Kidney epithelial cell (primary cell): ENCODE data around the gene DPY19L1. TPM values are rescaled to one million over a fixed set of nuclear protein-coding genes. Genes with fewer than 3 reads are reported as not detected.
"Not testable (repeated sequence)": the region's sequence is repeated elsewhere in the genome, so short reads cannot be mapped to it uniquely, and the experiment has no call there.

Experiments used
- DNase-seq: peaks from one replicate; pipeline ENCODE4 v3.0.0-alpha.2; 2010; ENCODE audit warnings: low read depth
- H3K27me3 ChIP-seq: 2 replicates; pipeline ENCODE4 v1.6.0; 2011; ENCODE audit warnings: low read length; ENCODE audit not compliant: control insufficient read depth, insufficient read depth
- H3K36me3 ChIP-seq: 2 replicates; pipeline ENCODE4 v1.5.1; 2011; ENCODE audit warnings: low read length; ENCODE audit not compliant: control insufficient read depth, insufficient read depth
- H3K4me3 ChIP-seq: 2 replicates; pipeline ENCODE4 v1.5.1; 2011; ENCODE audit warnings: low read depth, mild to moderate bottlenecking, control low read depth, low read length
- total RNA-seq: library from RNA; depleted of rRNA; stranded (reverse); fragments of >200 nt; gene quantifications from 2 replicates; pipeline ENCODE4 v1.2.3, GENCODE V29; 2015
- TF ChIP-seq, protein P1 (sequence below): IDR thresholded peaks from 2 replicates; pipeline ENCODE4 v1.5.1; 2011; ENCODE audit warnings: mild to moderate bottlenecking, moderate library complexity, low read length, control low read depth, inconsistent platforms; ENCODE audit not compliant: insufficient read depth, poor library complexity, severe bottlenecking

Gene DPY19L1
- total RNA-seq, 1 donor from 2014 or later = 64.3 TPM

DNA sequence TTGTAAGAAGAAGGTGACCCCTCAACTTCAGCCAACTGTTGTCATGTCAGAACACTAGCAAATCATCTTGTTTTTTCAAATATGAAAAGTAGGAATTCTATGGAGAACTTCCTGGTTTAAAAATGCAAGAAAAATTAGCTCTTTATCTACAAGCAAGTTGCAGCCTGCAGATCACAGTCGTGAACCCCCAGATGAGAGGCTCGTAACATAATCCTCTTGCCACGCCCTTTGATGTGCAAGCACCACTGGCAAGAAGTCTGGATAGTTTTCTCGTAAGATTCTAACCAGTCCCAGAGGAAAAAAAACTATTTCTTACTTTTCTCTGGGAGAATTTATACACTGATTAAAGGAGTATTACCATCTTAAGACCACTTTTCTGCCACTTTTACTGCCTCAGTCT lies 132.3 kb downstream of the DPY19L1 start:
- TF ChIP-seq, protein P1, sequence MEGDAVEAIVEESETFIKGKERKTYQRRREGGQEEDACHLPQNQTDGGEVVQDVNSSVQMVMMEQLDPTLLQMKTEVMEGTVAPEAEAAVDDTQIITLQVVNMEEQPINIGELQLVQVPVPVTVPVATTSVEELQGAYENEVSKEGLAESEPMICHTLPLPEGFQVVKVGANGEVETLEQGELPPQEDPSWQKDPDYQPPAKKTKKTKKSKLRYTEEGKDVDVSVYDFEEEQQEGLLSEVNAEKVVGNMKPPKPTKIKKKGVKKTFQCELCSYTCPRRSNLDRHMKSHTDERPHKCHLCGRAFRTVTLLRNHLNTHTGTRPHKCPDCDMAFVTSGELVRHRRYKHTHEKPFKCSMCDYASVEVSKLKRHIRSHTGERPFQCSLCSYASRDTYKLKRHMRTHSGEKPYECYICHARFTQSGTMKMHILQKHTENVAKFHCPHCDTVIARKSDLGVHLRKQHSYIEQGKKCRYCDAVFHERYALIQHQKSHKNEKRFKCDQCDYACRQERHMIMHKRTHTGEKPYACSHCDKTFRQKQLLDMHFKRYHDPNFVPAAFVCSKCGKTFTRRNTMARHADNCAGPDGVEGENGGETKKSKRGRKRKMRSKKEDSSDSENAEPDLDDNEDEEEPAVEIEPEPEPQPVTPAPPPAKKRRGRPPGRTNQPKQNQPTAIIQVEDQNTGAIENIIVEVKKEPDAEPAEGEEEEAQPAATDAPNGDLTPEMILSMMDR = no peak
- Histone ChIP-seq H3K36me3 (no peaks in the 10 kb centered on the region), H3K27me3 (no peaks in the 10 kb centered on the region), H3K4me3 (no peak overlapping the region)
- DNase-seq = no peak

DNA sequence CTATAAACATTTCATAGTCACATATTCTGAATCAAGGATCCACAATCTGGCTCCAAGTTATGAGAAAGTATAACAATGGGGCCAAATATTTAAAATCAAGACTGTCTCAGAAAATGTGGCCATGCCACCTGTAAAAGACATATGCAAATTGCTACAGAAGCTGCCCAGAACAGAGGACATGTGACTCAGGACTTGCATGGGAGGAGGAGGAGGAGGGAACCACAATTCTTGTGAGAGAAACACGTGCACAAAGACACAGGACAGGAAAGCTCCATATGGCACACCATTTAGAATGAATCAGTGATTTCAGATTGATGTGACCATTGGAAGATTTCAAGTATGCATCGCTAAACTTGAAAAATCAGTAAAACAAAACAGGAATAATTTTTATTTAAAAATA lies 133.4 kb downstream of the DPY19L1 start:
- H3K27me3 ChIP-seq, H3K4me3 ChIP-seq, DNase-seq, H3K36me3 ChIP-seq: not testable (repeated sequence)

DNA sequence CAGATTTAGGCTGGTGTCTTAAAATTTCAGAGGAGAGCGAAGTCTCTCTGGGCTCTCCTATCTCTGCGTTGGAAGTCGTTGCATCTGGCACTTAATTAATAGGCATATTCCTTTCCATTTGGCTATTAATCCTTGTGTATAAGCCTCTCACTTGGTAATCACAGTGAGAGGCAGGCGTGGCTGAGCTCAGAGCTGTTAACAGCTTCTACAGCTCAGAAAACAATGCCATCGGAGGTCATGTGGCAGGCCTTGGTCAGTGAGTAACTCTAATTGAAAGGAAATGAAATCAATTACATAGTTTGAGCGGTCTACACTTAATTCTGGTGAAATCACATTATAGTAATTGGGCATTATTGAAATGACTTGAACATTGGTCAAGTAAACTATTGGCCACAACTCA lies 135.1 kb downstream of the DPY19L1 start:
- Histone ChIP-seq H3K4me3 (no peak overlapping the region), H3K27me3 (no peaks in the 10 kb centered on the region), H3K36me3 (no peaks in the 10 kb centered on the region)
- TF ChIP-seq, protein P1 = no peak
- no peak for DNase-seq

DNA sequence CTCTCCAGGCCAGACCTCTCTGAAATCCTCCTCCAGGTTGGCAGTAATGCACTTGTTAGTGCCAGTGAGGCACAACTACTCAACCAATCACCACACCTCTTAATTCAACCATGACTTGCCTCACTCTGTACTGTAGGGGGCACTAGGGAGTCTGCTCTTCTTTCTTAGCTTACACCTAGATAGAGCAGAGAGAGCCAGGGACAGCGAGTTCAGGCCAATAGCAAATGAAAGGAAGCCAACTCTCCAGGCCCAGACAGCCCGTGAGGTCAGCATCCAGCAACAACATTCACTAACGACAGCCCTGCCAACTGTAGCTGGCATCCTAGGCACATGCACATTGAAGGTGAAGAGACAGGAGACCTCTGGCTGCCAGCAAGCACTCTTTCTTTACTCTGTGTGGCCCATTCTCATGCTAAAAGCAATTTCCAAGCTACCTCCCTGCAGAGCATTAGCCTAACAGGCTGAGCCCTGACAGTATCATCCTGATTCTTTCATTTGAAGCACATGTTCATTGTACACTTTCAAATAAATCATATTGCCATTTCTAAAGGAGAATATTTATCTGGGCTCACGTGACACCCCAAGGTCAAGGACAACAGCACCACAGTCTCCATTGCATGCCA lies 136.3 kb downstream of the DPY19L1 start:
- H3K36me3 ChIP-seq = no peaks in the 10 kb centered on the region
- H3K4me3 ChIP-seq = no peak overlapping the region
- TF ChIP-seq, protein P1 = no peak
- H3K27me3 ChIP-seq = no peaks in the 10 kb centered on the region
- no peak for DNase-seq

DNA sequence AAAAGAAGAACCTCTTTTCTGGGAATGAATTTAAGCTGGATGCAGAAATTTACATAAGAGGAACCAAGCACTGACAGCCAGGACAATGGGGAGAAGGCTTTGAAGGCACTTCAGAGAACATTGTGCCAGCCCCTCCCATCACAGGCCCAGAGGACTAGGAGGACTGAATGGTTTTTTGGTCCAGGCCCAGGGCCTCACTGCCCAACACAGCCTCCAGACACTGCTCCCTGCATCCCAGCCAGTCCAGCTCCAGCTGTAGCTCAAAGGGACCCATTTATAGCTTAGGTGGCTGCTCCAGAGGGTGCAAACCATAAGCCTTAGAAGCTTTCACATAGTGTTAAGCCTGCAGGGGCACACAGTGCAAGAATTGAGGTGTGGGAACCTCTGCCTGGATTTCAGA lies 142.1 kb downstream of the DPY19L1 start:
- Histone ChIP-seq H3K4me3 (no peak overlapping the region), H3K36me3 (no peaks in the 10 kb centered on the region), H3K27me3 (no peaks in the 10 kb centered on the region)
- TF ChIP-seq, protein P1 = no peak
- no peak for DNase-seq

DNA sequence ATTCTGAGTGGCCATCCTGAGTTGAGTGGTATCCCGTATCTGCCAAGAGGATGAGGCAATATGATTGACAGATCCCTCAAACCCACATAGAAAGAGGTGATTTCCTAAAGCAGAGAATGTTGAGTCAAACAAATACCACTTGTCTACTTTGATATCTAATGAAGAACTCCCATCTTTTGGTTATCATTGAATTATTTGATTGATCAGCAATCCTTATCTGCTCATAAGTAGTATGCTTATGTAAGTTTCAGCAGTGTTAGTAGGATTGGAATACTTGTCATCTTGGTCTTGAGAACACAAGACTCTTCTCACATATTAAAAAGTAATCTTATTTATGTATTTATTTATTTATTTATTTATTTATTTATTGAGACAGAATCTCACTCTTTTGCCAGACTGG lies 147.3 kb downstream of the DPY19L1 start:
- Histone ChIP-seq H3K27me3 (no peaks in the 10 kb centered on the region), H3K4me3 (no peak overlapping the region), H3K36me3 (no peaks in the 10 kb centered on the region)
- TF ChIP-seq, protein P1 = no peak
- DNase-seq = no peak
